Endothelial cell of umbilical vein (primary cell): ENCODE measurements around the gene PARP12. TPM values are rescaled to one million over a fixed set of nuclear protein-coding genes. Genes with fewer than 3 reads are reported as not detected.

Experiments
- BruUV-seq: library from RNA; stranded (reverse); fragments of 400-500 nt; replicated peaks from 2 replicates; lab custom pipeline; 2021; lab: Mats Ljungman, UMichigan
- CTCF ChIA-PET: fragments of 300-600, 350-600 bp; sonication (Branson Sonifier 250); formaldehyde crosslinking; loops from one replicate; lab custom pipeline; 2021; ENCODE audit warnings: antibody characterized with exemption, inconsistent platforms; lab: Charles Lee
- POLR2A ChIA-PET: fragments of 300-600, 350-600 bp; sonication (Branson Sonifier 250); formaldehyde crosslinking; loops from one replicate; lab custom pipeline; 2021; ENCODE audit warnings: antibody characterized with exemption, inconsistent platforms; lab: Charles Lee
- DNase-seq: peaks from one replicate; pipeline ENCODE4 v3.0.0-alpha.2; 2011; ENCODE audit warnings: low read depth, low spot score
- FAIRE-seq: peaks from 2 replicates; lab custom pipeline; 2011; peaks lifted over from hg19 to GRCh38; lab: Jason Lieb, UNC
- H2AFZ ChIP-seq: 2 replicates; pipeline ENCODE4 v1.6.0; 2012; ENCODE audit warnings: low read depth, low read length, control low read depth, inconsistent platforms
- H3K27ac ChIP-seq: 2 replicates; pipeline ENCODE4 v1.5.1; 2011; ENCODE audit warnings: low read depth, mild to moderate bottlenecking, control low read depth, low read length, moderate library complexity; ENCODE audit not compliant: insufficient read depth
- H3K27me3 ChIP-seq, 2 experiments: 2 replicates each; pipeline versions ENCODE4 v1.6.0 to v1.6.1; 2011; ENCODE audit warnings: low read length in 2 of 2, mixed read lengths in 1 of 2; ENCODE audit not compliant: control insufficient read depth in 2 of 2, insufficient read depth in 2 of 2
- H3K36me3 ChIP-seq, 2 experiments: 2 replicates in 1 of 2; 3 replicates in 1 of 2; pipeline ENCODE4 v1.5.1; 2011; ENCODE audit warnings: low read length in 2 of 2, mild to moderate bottlenecking in 1 of 2, moderate library complexity in 1 of 2; ENCODE audit not compliant: control insufficient read depth in 2 of 2, insufficient read depth in 2 of 2; ENCODE audit errors: extremely low read depth in 1 of 2
- H3K4me1 ChIP-seq: 3 replicates; pipeline ENCODE4 v1.5.1; 2011; ENCODE audit warnings: mild to moderate bottlenecking, low read length; ENCODE audit not compliant: control insufficient read depth, insufficient read depth; ENCODE audit errors: extremely low read depth
- H3K4me2 ChIP-seq: 2 replicates; pipeline ENCODE4 v1.6.1; 2011; ENCODE audit warnings: low read length, control low read depth, mixed read lengths; ENCODE audit not compliant: insufficient read depth
- H3K4me3 ChIP-seq, 3 experiments: fragments of 200-600 bp in 1 of 3; sonication (generic), shearing (Covaris generic) in 1 of 3; replicated peaks in 1 of 3; 2 replicates each; pipeline ENCODE4 v1.5.1; 2011 to 2016; ENCODE audit warnings: control low read depth in 3 of 3, low read length in 3 of 3, mild to moderate bottlenecking in 2 of 3, inconsistent platforms in 1 of 3, low read depth in 1 of 3, moderate library complexity in 1 of 3; ENCODE audit not compliant: insufficient read depth in 1 of 3
- H3K79me2 ChIP-seq: 2 replicates; pipeline ENCODE4 v1.6.0; 2012; ENCODE audit warnings: low read length, inconsistent platforms; ENCODE audit not compliant: control insufficient read depth, insufficient read depth
- H3K9ac ChIP-seq: replicated peaks from 2 replicates; pipeline ENCODE3; 2011; ENCODE audit warnings: low read length, control low read depth; ENCODE audit not compliant: insufficient read depth; ENCODE audit errors: extremely low read depth
- H3K9me1 ChIP-seq: replicated peaks from 3 replicates; pipeline ENCODE4 v1.6.0; 2011; ENCODE audit warnings: mild to moderate bottlenecking, low read length; ENCODE audit not compliant: control insufficient read depth, insufficient read depth; ENCODE audit errors: extremely low read depth
- H3K9me3 ChIP-seq: replicated peaks from 2 replicates; pipeline ENCODE4 v1.5.1; 2012; ENCODE audit warnings: low read length, inconsistent platforms; ENCODE audit not compliant: control insufficient read depth, insufficient read depth
- H4K20me1 ChIP-seq: replicated peaks from 2 replicates; pipeline ENCODE3; 2011; ENCODE audit warnings: mild to moderate bottlenecking, low read length; ENCODE audit not compliant: control insufficient read depth, insufficient read depth; ENCODE audit errors: extremely low read depth
- EZH2 ChIP-seq: IDR thresholded peaks from 2 replicates; pipeline ENCODE4 v1.6.1; 2012; ENCODE audit warnings: borderline replicate concordance, low read depth, mild to moderate bottlenecking, moderate library complexity, low read length, inconsistent platforms; ENCODE audit not compliant: severe bottlenecking
- FOS ChIP-seq: IDR thresholded peaks from 2 replicates; pipeline ENCODE4 v1.6.1; 2011; ENCODE audit warnings: mild to moderate bottlenecking, low read length, moderate library complexity, borderline replicate concordance; ENCODE audit not compliant: insufficient read depth
- GATA2 ChIP-seq: IDR thresholded peaks from 2 replicates; pipeline ENCODE4 v1.7.0; 2011; ENCODE audit warnings: low read depth, mild to moderate bottlenecking, moderate library complexity, mixed read lengths, low read length; ENCODE audit not compliant: insufficient read length, insufficient read depth
- JUN ChIP-seq: IDR thresholded peaks from 2 replicates; pipeline ENCODE4 v1.6.1; 2011; ENCODE audit warnings: borderline replicate concordance, low read depth; ENCODE audit not compliant: insufficient read length, insufficient read depth
- MYC ChIP-seq: IDR thresholded peaks from one replicate; pipeline ENCODE4 v1.6.1; 2011; ENCODE audit warnings: mild to moderate bottlenecking, low read depth, low read length
- POLR2A ChIP-seq: IDR thresholded peaks from 2 replicates; pipeline ENCODE4 v1.6.1; 2012; ENCODE audit warnings: low read depth, mild to moderate bottlenecking, control low read depth, low read length
- POLR2AphosphoS5 ChIP-seq: IDR thresholded peaks from 2 replicates; pipeline ENCODE4 v1.6.1; 2012; ENCODE audit warnings: low read depth, mild to moderate bottlenecking, control low read depth, low read length, moderate library complexity; ENCODE audit not compliant: insufficient read depth
- dilution Hi-C: fragments of 300-500 bp; cut with MboI; formaldehyde crosslinking; loops from one replicate; pipeline ENCODE4 v1.15.0; 2019; ENCODE audit warnings: low sequenced_read_pairs; ENCODE audit not compliant: extremely low pct_ligation_motif_present
- intact Hi-C: fragments of 100-400 bp; cut with micrococcal nuclease; formaldehyde crosslinking; loops from one replicate; pipeline ENCODE4 v1.10.0; 2022
- polyA plus RNA-seq, 4 experiments: library from polyadenylated mRNA; depleted of rRNA in 3 of 4; stranded (reverse) in 3 of 4; unstranded in 1 of 4; fragments of >200 nt; gene quantifications; 2 replicates each; pipeline versions ENCODE4 v1.2.1 to v1.2.3, GENCODE V29; 2011 to 2012; ENCODE audit warnings: missing spikeins in 1 of 4
- total RNA-seq: library from RNA; stranded (reverse); gene quantifications from 2 replicates; pipeline ENCODE4 v1.2.3, GENCODE V29; 2021
- TF ChIP-seq, protein P1 (sequence below): IDR thresholded peaks from 2 replicates; pipeline ENCODE4 v1.6.1; 2011; ENCODE audit not compliant: insufficient read depth, insufficient read length
- TF ChIP-seq, protein P2 (sequence below), 2 donors: IDR thresholded peaks; 1 replicate in 1 of 2; 2 replicates in 1 of 2; pipeline ENCODE4 v1.5.1; 2011; ENCODE audit warnings: low read length in 2 of 2, mild to moderate bottlenecking in 2 of 2, moderate library complexity in 2 of 2, control low read depth in 1 of 2, inconsistent platforms in 1 of 2, low read depth in 1 of 2; ENCODE audit not compliant: insufficient read depth in 1 of 2; ENCODE audit errors: extremely low read depth in 1 of 2

Gene PARP12
- total and polyA plus RNA-seq, 2 donors (not counting 3 experiments of a cell fraction or from before 2014, with no cell fraction given) = 65.4 to 83.2 TPM

DNA sequence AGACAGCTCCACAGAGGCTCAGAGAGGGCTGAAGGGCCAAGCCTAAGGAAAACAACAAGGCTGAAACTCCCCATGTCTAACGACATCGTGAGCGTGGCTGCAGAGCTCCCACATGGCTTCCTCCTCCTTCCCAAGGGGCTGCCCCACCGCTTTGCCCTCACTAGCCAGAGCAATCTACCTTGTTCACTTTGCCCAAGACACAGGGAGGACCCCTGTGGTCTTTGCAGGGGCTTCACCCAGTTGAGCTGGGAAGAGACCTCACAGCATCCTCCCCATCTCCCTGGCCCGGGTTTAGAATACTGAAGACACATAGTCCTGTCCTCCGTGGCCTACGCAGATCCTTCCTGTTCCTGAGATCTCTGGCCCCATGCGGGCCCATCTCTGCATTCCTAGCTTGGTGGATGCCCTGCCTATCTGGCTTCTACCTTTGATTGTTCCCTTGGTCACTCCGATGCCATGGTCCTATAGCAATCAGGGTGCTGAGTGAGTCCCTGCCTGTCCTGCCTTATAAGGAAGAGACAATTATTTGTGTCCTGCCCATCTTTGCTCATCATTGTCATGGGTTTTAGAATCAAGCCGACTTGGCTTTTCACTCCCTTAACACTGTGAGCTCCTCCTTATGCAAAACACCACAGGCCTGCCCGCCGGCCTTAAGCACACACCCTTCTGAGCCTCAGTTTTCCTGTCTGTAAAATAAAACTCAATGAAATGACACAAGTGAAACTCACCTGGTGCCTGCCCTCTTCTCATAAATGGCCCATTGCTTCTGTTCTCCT, 73.2 kb downstream of the PARP12 start:
- Histone ChIP-seq H3K4me3 (no peak overlapping the region), H3K27ac (no peak overlapping the region), H4K20me1 (no peaks in the 10 kb centered on the region), H3K79me2 (no peaks in the 10 kb centered on the region), H3K4me1 (no peaks in the 10 kb centered on the region), H2AFZ (no peak overlapping the region), H3K9me1 (no peaks in the 10 kb centered on the region), H3K9me3 (no peaks in the 10 kb centered on the region), H3K9ac (no peak overlapping the region), H3K4me2 (no peak overlapping the region), H3K36me3 (no peaks in the 10 kb centered on the region), H3K27me3 (no peaks in the 10 kb centered on the region)
- DNase-seq = no peak
- no peak for TF ChIP-seq POLR2A
- no peak for TF ChIP-seq JUN
- TF ChIP-seq, protein P1, sequence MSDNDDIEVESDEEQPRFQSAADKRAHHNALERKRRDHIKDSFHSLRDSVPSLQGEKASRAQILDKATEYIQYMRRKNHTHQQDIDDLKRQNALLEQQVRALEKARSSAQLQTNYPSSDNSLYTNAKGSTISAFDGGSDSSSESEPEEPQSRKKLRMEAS = no peak
- TF ChIP-seq MYC = no peak
- TF ChIP-seq GATA2 = no peak
- no peak for TF ChIP-seq POLR2AphosphoS5
- no peak for TF ChIP-seq EZH2
- TF ChIP-seq, protein P2, sequence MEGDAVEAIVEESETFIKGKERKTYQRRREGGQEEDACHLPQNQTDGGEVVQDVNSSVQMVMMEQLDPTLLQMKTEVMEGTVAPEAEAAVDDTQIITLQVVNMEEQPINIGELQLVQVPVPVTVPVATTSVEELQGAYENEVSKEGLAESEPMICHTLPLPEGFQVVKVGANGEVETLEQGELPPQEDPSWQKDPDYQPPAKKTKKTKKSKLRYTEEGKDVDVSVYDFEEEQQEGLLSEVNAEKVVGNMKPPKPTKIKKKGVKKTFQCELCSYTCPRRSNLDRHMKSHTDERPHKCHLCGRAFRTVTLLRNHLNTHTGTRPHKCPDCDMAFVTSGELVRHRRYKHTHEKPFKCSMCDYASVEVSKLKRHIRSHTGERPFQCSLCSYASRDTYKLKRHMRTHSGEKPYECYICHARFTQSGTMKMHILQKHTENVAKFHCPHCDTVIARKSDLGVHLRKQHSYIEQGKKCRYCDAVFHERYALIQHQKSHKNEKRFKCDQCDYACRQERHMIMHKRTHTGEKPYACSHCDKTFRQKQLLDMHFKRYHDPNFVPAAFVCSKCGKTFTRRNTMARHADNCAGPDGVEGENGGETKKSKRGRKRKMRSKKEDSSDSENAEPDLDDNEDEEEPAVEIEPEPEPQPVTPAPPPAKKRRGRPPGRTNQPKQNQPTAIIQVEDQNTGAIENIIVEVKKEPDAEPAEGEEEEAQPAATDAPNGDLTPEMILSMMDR (IDR thresholded peaks at IDR 0.05; ENCODE audit: extremely low read depth in 1 of 2, insufficient read depth in 1 of 2, low read depth in 1 of 2, low read length in 2 of 2) = no peak
- no peak for TF ChIP-seq FOS
- ChIA-PET CTCF (interaction anchor here (1.1 to 1.7 kb wide), 3 partner anchors 13 to 388 kb away, joined by 3 read pairs; no protein-coding TSS in a partner anchor), POLR2A (no interaction called here)
- no TSS peak for BruUV-seq
- FAIRE-seq = no peak
- dilution Hi-C loops (no loop called here), intact Hi-C loops (no loop called here)
